ENCODE data around the gene PAK1. TPM values are rescaled to one million over a fixed set of nuclear protein-coding genes. Genes with fewer than 3 reads are reported as not detected.

PAK1 gene
- total and polyA plus RNA-seq, 2 donors (not counting 3 experiments of a cell fraction or from before 2014, with no cell fraction given) = 5.6 to 12.9 TPM

DNA sequence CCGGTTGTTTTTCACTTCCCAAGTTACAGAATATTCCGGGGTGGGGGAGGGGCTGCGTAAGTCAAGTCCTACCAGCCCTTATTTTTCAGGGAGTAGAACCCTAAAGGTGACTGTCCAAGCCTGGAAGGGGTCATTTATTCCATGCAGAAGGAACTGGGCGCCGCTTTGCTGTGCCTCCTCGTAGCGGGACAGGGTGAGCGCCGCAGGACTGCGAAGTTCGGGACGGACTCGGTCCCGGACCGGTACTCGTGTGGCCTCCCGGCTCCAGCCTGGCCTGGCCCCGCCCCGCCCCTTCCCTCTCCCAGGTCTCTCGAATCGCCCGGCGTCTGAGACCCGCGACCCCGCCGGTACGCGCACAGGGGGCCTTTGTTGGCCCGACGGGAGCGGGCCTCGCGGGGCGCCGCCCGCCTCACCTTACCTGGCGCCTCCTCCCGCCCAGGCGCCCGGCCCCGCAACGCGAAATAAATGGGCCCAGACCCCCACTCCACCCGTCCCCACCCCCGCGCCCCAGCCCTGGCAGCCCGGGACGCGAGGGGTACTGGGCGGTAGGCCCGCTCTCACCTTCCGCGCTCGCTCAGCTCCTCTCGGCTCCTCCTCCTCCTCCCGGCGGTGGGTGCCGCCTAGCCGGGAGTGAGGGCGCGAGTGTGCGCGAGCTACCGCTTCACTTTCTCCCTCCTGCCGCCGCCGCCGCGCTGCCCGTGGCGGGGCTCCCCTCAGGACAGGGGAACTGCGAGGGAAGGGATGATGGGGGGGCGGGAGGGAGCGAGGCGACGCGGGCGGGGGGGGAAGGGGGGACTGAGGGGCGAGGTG, 698 bp downstream of the PAK1 start:
- FAIRE-seq (no peak), DNase-seq (ENCODE audit: low read depth, low spot score) (no peak)
- H3K4me1 ChIP-seq (ENCODE audit: control insufficient read depth, extremely low read depth, insufficient read depth, low read length) = peaks cover 3% of the 10 kb centered on the region
- dilution Hi-C loops (cut with MboI; ENCODE audit: extremely low pct_ligation_motif_present, low sequenced_read_pairs) = no loop called here
- no peaks in the 10 kb centered on the region for H3K9me1 ChIP-seq (replicated peaks; ENCODE audit: control insufficient read depth, extremely low read depth, insufficient read depth, low read length)
- no peak for TF ChIP-seq FOS (IDR thresholded peaks at IDR 0.05; ENCODE audit: borderline replicate concordance, insufficient read depth, low read length)
- peak; percentile 60 for TF ChIP-seq EZH2 (IDR thresholded peaks at IDR 0.05; ENCODE audit: borderline replicate concordance, low read depth, low read length, severe bottlenecking)
- H3K9ac ChIP-seq (replicated peaks; ENCODE audit: extremely low read depth, insufficient read depth, low read length) = no peak overlapping the region
- no peaks in the 10 kb centered on the region for H3K9me3 ChIP-seq (replicated peaks; ENCODE audit: control insufficient read depth, insufficient read depth, low read length)
- no peaks in the 10 kb centered on the region for H3K79me2 ChIP-seq (ENCODE audit: control insufficient read depth, insufficient read depth, low read length)
- H3K4me2 ChIP-seq (ENCODE audit: insufficient read depth, low read length) = peak overlapping the region; percentile 66
- CTCF ChIA-PET = interaction anchor here (0.6 to 3.2 kb wide), 7 partner anchors 11 to 278 kb away, joined by 4 to 38 read pairs (median 6); no protein-coding TSS in a partner anchor
- peaks cover 19 to 50% of the 10 kb centered on the region in 2 experiments for H3K27me3 ChIP-seq (ENCODE audit: control insufficient read depth in 2 of 2, insufficient read depth in 2 of 2, low read length in 2 of 2)
- peak overlapping the region; percentile 13 to 46 (median 23) for H3K4me3 ChIP-seq (replicated peaks in 1 of 3; ENCODE audit: insufficient read depth in 1 of 3, low read depth in 1 of 3, low read length in 3 of 3)
- no peaks in the 10 kb centered on the region for H4K20me1 ChIP-seq (replicated peaks; ENCODE audit: control insufficient read depth, extremely low read depth, insufficient read depth, low read length)
- H3K36me3 ChIP-seq (ENCODE audit: control insufficient read depth in 2 of 2, extremely low read depth in 1 of 2, insufficient read depth in 2 of 2, low read length in 2 of 2) = no peaks in the 10 kb centered on the region
- POLR2A ChIA-PET = no interaction called here
- intact Hi-C loops (cut with micrococcal nuclease) = loop anchor here (1.0 to 10.0 kb wide), 4 partner anchors 66 to 278 kb away; no protein-coding TSS in a partner anchor
- no peak overlapping the region for H3K27ac ChIP-seq (ENCODE audit: insufficient read depth, low read depth, low read length)
- H2AFZ ChIP-seq (ENCODE audit: low read depth, low read length) = peak overlapping the region; percentile 98
- no TSS peak for BruUV-seq (replicated peaks)

DNA sequence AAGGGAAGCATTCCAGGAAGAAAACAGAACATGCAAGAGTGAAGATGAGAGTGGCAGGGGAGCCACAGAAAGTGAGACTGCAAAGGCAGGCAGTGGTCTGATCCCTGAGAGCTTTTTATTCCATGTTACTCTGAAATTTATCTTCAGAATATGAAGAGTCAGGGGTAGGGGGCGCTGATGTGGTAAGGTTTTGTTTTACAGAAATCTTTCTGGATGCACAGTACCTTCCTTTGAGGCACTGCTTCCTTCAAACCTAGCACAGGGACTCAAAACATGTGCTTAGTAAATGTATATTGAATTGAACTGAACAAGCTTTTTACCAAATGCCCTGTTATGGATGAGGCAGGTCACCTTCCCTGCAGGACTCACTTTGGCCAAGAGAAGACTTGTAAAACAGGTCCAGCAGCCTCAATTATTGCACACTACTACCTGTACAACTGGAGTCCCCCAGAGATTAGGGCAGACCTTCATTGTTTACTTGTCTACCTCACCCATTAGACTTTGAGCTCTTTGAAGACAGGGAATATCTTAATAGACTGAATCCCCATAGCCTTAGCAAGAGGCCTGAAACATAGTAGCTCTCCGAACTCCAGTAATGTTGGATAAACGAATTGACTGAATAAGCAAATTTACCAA, 2.2 kb downstream of the PAK1 start:
- no peaks in the 10 kb centered on the region for H3K9me1 ChIP-seq (replicated peaks; ENCODE audit: control insufficient read depth, extremely low read depth, insufficient read depth, low read length)
- TF ChIP-seq, protein P1, sequence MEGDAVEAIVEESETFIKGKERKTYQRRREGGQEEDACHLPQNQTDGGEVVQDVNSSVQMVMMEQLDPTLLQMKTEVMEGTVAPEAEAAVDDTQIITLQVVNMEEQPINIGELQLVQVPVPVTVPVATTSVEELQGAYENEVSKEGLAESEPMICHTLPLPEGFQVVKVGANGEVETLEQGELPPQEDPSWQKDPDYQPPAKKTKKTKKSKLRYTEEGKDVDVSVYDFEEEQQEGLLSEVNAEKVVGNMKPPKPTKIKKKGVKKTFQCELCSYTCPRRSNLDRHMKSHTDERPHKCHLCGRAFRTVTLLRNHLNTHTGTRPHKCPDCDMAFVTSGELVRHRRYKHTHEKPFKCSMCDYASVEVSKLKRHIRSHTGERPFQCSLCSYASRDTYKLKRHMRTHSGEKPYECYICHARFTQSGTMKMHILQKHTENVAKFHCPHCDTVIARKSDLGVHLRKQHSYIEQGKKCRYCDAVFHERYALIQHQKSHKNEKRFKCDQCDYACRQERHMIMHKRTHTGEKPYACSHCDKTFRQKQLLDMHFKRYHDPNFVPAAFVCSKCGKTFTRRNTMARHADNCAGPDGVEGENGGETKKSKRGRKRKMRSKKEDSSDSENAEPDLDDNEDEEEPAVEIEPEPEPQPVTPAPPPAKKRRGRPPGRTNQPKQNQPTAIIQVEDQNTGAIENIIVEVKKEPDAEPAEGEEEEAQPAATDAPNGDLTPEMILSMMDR (IDR thresholded peaks at IDR 0.05; ENCODE audit: extremely low read depth in 1 of 2, insufficient read depth in 1 of 2, low read depth in 1 of 2, low read length in 2 of 2) = peak in 1 of 2 donors; percentile 21
- TF ChIP-seq FOS (IDR thresholded peaks at IDR 0.05; ENCODE audit: borderline replicate concordance, insufficient read depth, low read length) = no peak
- no peak overlapping the region for H3K4me2 ChIP-seq (ENCODE audit: insufficient read depth, low read length)
- no peaks in the 10 kb centered on the region for H3K79me2 ChIP-seq (ENCODE audit: control insufficient read depth, insufficient read depth, low read length)
- no peaks in the 10 kb centered on the region for H3K9me3 ChIP-seq (replicated peaks; ENCODE audit: control insufficient read depth, insufficient read depth, low read length)
- H3K36me3 ChIP-seq (ENCODE audit: control insufficient read depth in 2 of 2, extremely low read depth in 1 of 2, insufficient read depth in 2 of 2, low read length in 2 of 2) = no peaks in the 10 kb centered on the region
- FAIRE-seq (peak; percentile 65), DNase-seq (ENCODE audit: low read depth, low spot score) (no peak)
- POLR2A ChIA-PET = no interaction called here
- H3K9ac ChIP-seq (replicated peaks; ENCODE audit: extremely low read depth, insufficient read depth, low read length) = no peak overlapping the region
- no TSS peak for BruUV-seq (replicated peaks)
- H2AFZ ChIP-seq (ENCODE audit: low read depth, low read length) = no peak overlapping the region
- no peak overlapping the region for H3K4me3 ChIP-seq (replicated peaks in 1 of 3; ENCODE audit: insufficient read depth in 1 of 3, low read depth in 1 of 3, low read length in 3 of 3)
- H4K20me1 ChIP-seq (replicated peaks; ENCODE audit: control insufficient read depth, extremely low read depth, insufficient read depth, low read length) = no peaks in the 10 kb centered on the region
- peaks cover 22 to 51% of the 10 kb centered on the region in 2 experiments for H3K27me3 ChIP-seq (ENCODE audit: control insufficient read depth in 2 of 2, insufficient read depth in 2 of 2, low read length in 2 of 2)
- dilution Hi-C loops (cut with MboI; ENCODE audit: extremely low pct_ligation_motif_present, low sequenced_read_pairs) (no loop called here), intact Hi-C loops (cut with micrococcal nuclease) (loop anchor here (5.0 to 10.0 kb wide), 3 partner anchors 64 to 277 kb away; no protein-coding TSS in a partner anchor)
- H3K4me1 ChIP-seq (ENCODE audit: control insufficient read depth, extremely low read depth, insufficient read depth, low read length) = peaks cover 9% of the 10 kb centered on the region
- no peak overlapping the region for H3K27ac ChIP-seq (ENCODE audit: insufficient read depth, low read depth, low read length)
- CTCF ChIA-PET = interaction anchor here (0.6 to 3.2 kb wide), 18 partner anchors 8 to 277 kb away, joined by 3 to 38 read pairs (median 4); no protein-coding TSS in a partner anchor

All from endothelial cell of umbilical vein (primary cell).